Measurements from ENCODE around the gene TBC1D1.

The TBC1D1 gene

DNA sequence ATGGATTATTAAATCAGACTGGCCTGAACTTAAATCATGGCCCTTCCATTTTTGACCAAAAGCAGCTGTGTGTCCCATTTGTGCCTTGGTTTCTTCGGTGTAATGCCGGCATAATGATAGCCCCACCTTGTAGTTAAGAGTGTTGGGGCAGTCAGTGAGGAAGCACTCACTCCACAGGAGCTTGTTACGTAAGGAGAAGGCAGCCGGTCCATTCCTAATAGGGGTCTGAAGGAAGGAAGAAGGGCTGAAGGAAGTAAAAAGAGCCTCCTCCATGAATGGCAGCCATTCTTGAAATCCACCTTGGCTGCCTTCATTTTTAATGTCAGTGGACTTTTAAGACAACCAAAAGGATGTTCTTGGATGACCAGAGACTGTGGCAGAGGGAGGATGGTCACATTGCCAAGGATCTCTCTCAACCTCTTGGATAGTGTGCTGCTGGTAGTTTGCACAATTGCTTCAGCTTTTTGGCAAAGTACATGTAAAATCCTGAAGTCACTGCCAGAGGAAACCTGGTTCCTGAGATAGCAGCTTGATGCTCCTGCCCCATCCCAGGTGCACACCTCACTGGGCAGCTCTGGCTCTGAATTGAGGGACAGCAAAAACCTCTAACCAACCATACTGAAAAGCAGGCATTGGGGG, 182.8 kb downstream of the TBC1D1 start:
- no peak overlapping the region for H3K4me3 ChIP-seq (ENCODE audit: insufficient read depth in 1 of 2, low read depth in 1 of 2, low read length in 2 of 2)
- H4K8ac ChIP-seq (ENCODE audit: low read length) = no peak overlapping the region
- H3K27ac ChIP-seq (ENCODE audit: low read length, poor library complexity, severe bottlenecking) = no peak overlapping the region
- H3K23ac ChIP-seq (ENCODE audit: low read length in 2 of 2) = no peak overlapping the region
- no peak overlapping the region for H2BK15ac ChIP-seq (ENCODE audit: low read depth, poor library complexity, severe bottlenecking)
- no peak overlapping the region for H4K91ac ChIP-seq (ENCODE audit: low read length)
- no peak overlapping the region for H3K4ac ChIP-seq (ENCODE audit: low read depth in 1 of 2, low read length in 2 of 2)
- H3K14ac ChIP-seq (ENCODE audit: low read length in 2 of 2) = no peak overlapping the region
- peak overlapping the region; percentile 54 for H2BK120ac ChIP-seq (ENCODE audit: low read depth, low read length)
- H3K27me3 ChIP-seq (ENCODE audit: control insufficient read depth in 1 of 2, insufficient read depth in 1 of 2, low read length in 2 of 2) = no peaks in the 10 kb centered on the region
- peak overlapping the region in 1 of 2 experiments; percentile 8 for H3K18ac ChIP-seq (ENCODE audit: low read depth in 1 of 2, low read length in 2 of 2)
- no peak overlapping the region for H2AFZ ChIP-seq (ENCODE audit: low read depth, low read length)
- no peak overlapping the region for H3K4me2 ChIP-seq (ENCODE audit: low read length, poor library complexity, severe bottlenecking)
- H2AK5ac ChIP-seq (ENCODE audit: low read length, severe bottlenecking) = no peak overlapping the region
- H2BK12ac ChIP-seq (ENCODE audit: low read length in 2 of 2) = peak overlapping the region in 1 of 2 experiments; percentile 87
- WGBS = 89% methylated on average over 4 of the region's 4 CpGs
- H3K4me1 ChIP-seq (ENCODE audit: control insufficient read depth, insufficient read depth, low read depth, low read length) = no peaks in the 10 kb centered on the region
- H3K9me3 ChIP-seq (ENCODE audit: control insufficient read depth, low read length) = no peaks in the 10 kb centered on the region
- no peak overlapping the region for H3K9ac ChIP-seq (ENCODE audit: low read length)
- H3K79me1 ChIP-seq (replicated peaks; ENCODE audit: low read length, poor library complexity, severe bottlenecking) = peaks cover 12% of the 10 kb centered on the region
- DNase-seq = no peak
- H2BK5ac ChIP-seq (ENCODE audit: low read depth, low read length, poor library complexity, severe bottlenecking) = no peak overlapping the region
- H3K36me3 ChIP-seq (ENCODE audit: control insufficient read depth in 1 of 2, insufficient read depth in 2 of 2, low read depth in 1 of 2, low read length in 2 of 2) = peaks cover 0 to 6% of the 10 kb centered on the region in 2 experiments

DNA sequence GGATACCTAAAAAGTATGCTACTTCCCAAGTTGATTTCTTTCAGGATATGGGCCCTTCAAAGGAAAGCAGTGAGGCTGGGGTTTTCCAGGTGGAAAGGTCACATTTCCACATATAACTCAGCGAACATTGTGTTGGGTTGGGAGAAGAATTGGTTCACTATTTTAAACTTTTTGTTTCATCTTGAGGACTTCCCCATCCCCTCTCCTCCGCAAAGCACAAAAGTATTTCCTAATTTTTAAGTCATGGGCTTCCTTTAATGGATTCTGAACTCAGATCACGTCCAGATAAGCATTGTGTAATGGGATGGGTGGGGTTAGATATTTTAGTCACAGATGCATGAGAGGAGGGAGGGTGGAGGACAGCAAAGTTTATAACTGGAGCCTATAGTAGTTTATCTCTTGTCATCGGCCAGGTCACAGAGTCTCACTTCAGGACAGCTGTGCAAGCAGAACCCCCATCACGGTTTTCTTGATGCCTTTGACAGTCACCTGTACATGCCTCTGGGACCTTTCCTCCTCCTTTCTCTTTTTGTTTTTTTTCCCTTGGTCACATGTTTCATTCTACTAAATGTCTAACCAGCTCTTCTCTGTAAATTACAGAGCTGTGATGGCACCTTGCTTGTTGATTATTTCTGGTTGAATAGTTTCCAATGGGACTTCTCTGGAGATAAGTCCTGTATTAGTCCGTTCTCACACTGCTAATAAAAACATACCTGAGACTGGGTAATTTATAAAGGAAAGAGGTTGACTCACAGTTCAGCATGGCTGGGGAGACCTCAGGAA, 184.7 kb downstream of the TBC1D1 start:
- H3K4ac ChIP-seq (ENCODE audit: low read depth in 1 of 2, low read length in 2 of 2) = no peak overlapping the region
- H2BK120ac ChIP-seq (ENCODE audit: low read depth, low read length) = no peak overlapping the region
- H3K27me3 ChIP-seq (ENCODE audit: control insufficient read depth in 1 of 2, insufficient read depth in 1 of 2, low read length in 2 of 2) = no peaks in the 10 kb centered on the region
- peaks cover 7% of the 10 kb centered on the region for H3K4me1 ChIP-seq (ENCODE audit: control insufficient read depth, insufficient read depth, low read depth, low read length)
- H3K27ac ChIP-seq (ENCODE audit: low read length, poor library complexity, severe bottlenecking) = no peak overlapping the region
- H2BK5ac ChIP-seq (ENCODE audit: low read depth, low read length, poor library complexity, severe bottlenecking) = no peak overlapping the region
- DNase-seq = peak; percentile 71
- H4K91ac ChIP-seq (ENCODE audit: low read length) = no peak overlapping the region
- no peak overlapping the region for H3K14ac ChIP-seq (ENCODE audit: low read length in 2 of 2)
- no peak overlapping the region for H2AFZ ChIP-seq (ENCODE audit: low read depth, low read length)
- H2AK5ac ChIP-seq (ENCODE audit: low read length, severe bottlenecking) = no peak overlapping the region
- 46% methylated on average over 3 of the region's 6 CpGs for WGBS
- H2BK12ac ChIP-seq (ENCODE audit: low read length in 2 of 2) = no peak overlapping the region
- peaks cover 0 to 10% of the 10 kb centered on the region in 2 experiments for H3K36me3 ChIP-seq (ENCODE audit: control insufficient read depth in 1 of 2, insufficient read depth in 2 of 2, low read depth in 1 of 2, low read length in 2 of 2)
- H3K18ac ChIP-seq (ENCODE audit: low read depth in 1 of 2, low read length in 2 of 2) = no peak overlapping the region
- no peak overlapping the region for H4K8ac ChIP-seq (ENCODE audit: low read length)
- peak overlapping the region; percentile 67 for H3K9ac ChIP-seq (ENCODE audit: low read length)
- H3K4me3 ChIP-seq (ENCODE audit: insufficient read depth in 1 of 2, low read depth in 1 of 2, low read length in 2 of 2) = peak overlapping the region in 1 of 2 experiments; percentile 49
- no peak overlapping the region for H3K4me2 ChIP-seq (ENCODE audit: low read length, poor library complexity, severe bottlenecking)
- H3K9me3 ChIP-seq (ENCODE audit: control insufficient read depth, low read length) = no peaks in the 10 kb centered on the region
- H3K23ac ChIP-seq (ENCODE audit: low read length in 2 of 2) = no peak overlapping the region
- peaks cover 17% of the 10 kb centered on the region for H3K79me1 ChIP-seq (replicated peaks; ENCODE audit: low read length, poor library complexity, severe bottlenecking)
- H2BK15ac ChIP-seq (ENCODE audit: low read depth, poor library complexity, severe bottlenecking) = no peak overlapping the region

DNA sequence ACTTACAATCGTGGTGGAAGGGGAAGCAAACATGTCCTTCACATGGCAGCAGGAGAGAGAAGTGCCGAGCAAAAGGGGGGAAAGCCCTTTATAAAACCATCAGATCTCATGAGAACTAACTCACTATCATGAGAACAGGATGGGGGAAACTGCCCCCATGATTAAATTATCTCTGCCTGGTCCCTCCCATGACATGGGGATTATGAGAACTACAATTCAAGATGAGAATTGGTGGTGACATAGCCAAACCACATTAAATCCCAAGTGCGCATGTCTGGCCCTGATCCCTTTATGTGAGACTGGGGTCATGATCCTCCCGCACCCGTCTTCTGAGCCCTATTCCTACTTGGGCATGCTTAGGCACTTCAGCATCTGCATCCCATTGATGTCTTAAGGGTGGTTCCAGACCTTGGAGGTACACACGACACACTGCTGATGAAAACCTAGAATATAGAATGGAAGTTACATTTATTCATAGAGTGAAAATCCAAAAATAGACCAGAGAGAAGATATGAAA, 185.3 kb downstream of the TBC1D1 start:
- Histone ChIP-seq H3K4me3 (ENCODE audit: insufficient read depth in 1 of 2, low read depth in 1 of 2, low read length in 2 of 2) (no peak overlapping the region), H3K27me3 (ENCODE audit: control insufficient read depth in 1 of 2, insufficient read depth in 1 of 2, low read length in 2 of 2) (no peaks in the 10 kb centered on the region)
- 100% methylated on average over 5 of the region's 6 CpGs for WGBS

More for the DNA sequence above, 185.3 kb downstream of the TBC1D1 start:
- H3K14ac ChIP-seq (ENCODE audit: low read length in 2 of 2) = no peak overlapping the region
- H3K4me2 ChIP-seq (ENCODE audit: low read length, poor library complexity, severe bottlenecking) = no peak overlapping the region
- no peak overlapping the region for H4K8ac ChIP-seq (ENCODE audit: low read length)
- H3K23ac ChIP-seq (ENCODE audit: low read length in 2 of 2) = no peak overlapping the region
- no peak overlapping the region for H3K27ac ChIP-seq (ENCODE audit: low read length, poor library complexity, severe bottlenecking)
- H3K9ac ChIP-seq (ENCODE audit: low read length) = no peak overlapping the region
- no peak overlapping the region for H4K91ac ChIP-seq (ENCODE audit: low read length)
- no peak overlapping the region for H2BK15ac ChIP-seq (ENCODE audit: low read depth, poor library complexity, severe bottlenecking)
- H2BK5ac ChIP-seq (ENCODE audit: low read depth, low read length, poor library complexity, severe bottlenecking) = no peak overlapping the region
- H3K79me1 ChIP-seq (replicated peaks; ENCODE audit: low read length, poor library complexity, severe bottlenecking) = peaks cover 22% of the 10 kb centered on the region
- peaks cover 7% of the 10 kb centered on the region for H3K4me1 ChIP-seq (ENCODE audit: control insufficient read depth, insufficient read depth, low read depth, low read length)
- no peak overlapping the region for H3K4ac ChIP-seq (ENCODE audit: low read depth in 1 of 2, low read length in 2 of 2)
- no peak overlapping the region for H2AK5ac ChIP-seq (ENCODE audit: low read length, severe bottlenecking)
- peak overlapping the region in 1 of 2 experiments; percentile 12 for H2BK12ac ChIP-seq (ENCODE audit: low read length in 2 of 2)
- no peak overlapping the region for H2BK120ac ChIP-seq (ENCODE audit: low read depth, low read length)
- no peak overlapping the region for H2AFZ ChIP-seq (ENCODE audit: low read depth, low read length)
- H3K9me3 ChIP-seq (ENCODE audit: control insufficient read depth, low read length) = no peaks in the 10 kb centered on the region
- no peak overlapping the region for H3K18ac ChIP-seq (ENCODE audit: low read depth in 1 of 2, low read length in 2 of 2)
- no peak for DNase-seq
- peaks cover 0 to 16% of the 10 kb centered on the region in 2 experiments for H3K36me3 ChIP-seq (ENCODE audit: control insufficient read depth in 1 of 2, insufficient read depth in 2 of 2, low read depth in 1 of 2, low read length in 2 of 2)

All from mesenchymal stem cell (in vitro differentiated cells and primary cell).